Adrenal gland (tissue), 12 donors: ENCODE results near the gene HOXD4. TPM values are rescaled to one million over a fixed set of nuclear protein-coding genes. Genes with fewer than 3 reads are reported as not detected.

Source experiments
- DNase-seq, 7 donors: peaks; one replicate each; pipeline ENCODE4 v3.0.0-alpha.2; 2019 to 2020
- H3K27ac ChIP-seq, 5 donors: fragments of 200-600 bp; sonication (generic) in 4 of 5; 1 replicate in 3 of 5; 2 replicates in 2 of 5; pipeline versions ENCODE4 v1.5.1 to v1.8.0; 2016 to 2020; ENCODE audit warnings: mild to moderate bottlenecking in 1 of 5
- H3K27me3 ChIP-seq: fragments of 200-600 bp; 2 replicates; pipeline ENCODE4 v1.8.0; 2021
- H3K36me3 ChIP-seq, 2 donors: fragments of 200-600 bp; replicated peaks in 1 of 2; 1 replicate in 1 of 2; 2 replicates in 1 of 2; pipeline versions ENCODE4 v1.5.1 to v1.8.0; 2018 to 2022
- H3K4me1 ChIP-seq, 2 donors: fragments of 200-600 bp; replicated peaks in 1 of 2; 1 replicate in 1 of 2; 2 replicates in 1 of 2; pipeline versions ENCODE4 v1.5.1 to v1.8.0; 2018 to 2021
- H3K4me3 ChIP-seq, 4 donors: fragments of 200-600 bp; sonication (generic) in 3 of 4; one replicate each; pipeline ENCODE4 v1.5.1; 2016 to 2018
- H3K9me3 ChIP-seq, 3 donors: fragments of 200-600 bp; sonication (generic) in 1 of 3; replicated peaks in 1 of 3; 1 replicate in 2 of 3; 2 replicates in 1 of 3; pipeline versions ENCODE4 v1.5.1 to v1.8.0; 2016 to 2021
- POLR2A ChIP-seq, 2 donors: fragments of 450-650 bp; IDR thresholded peaks; one replicate each; pipeline ENCODE4 v1.6.1; 2017; ENCODE audit warnings: antibody characterized with exemption in 2 of 2, mild to moderate bottlenecking in 2 of 2, moderate library complexity in 1 of 2
- WGBS, 4 donors: extraction: QIAGEN DNeasy Blood & Tissue Kit in 2 of 4; methylation state at CpG; one replicate each; pipeline versions ENCODE4 v1.1.5 to v1.1.7; 2013 to 2017; 5-methylcytosine and 5-hydroxymethylcytosine counted together
- intact Hi-C, 2 donors: fragments of 100-400 bp; cut with DNase I; formaldehyde crosslinking; loops; one replicate each; pipeline versions ENCODE4 v1.14.1 to v1.15.0; 2022 to 2023
- polyA plus RNA-seq, 3 donors: library from polyadenylated mRNA; stranded (reverse); fragments of 200-250 nt in 2 of 3; fragments of 350-450 nt in 1 of 3; fragmentation: Illumina TruSeq in 1 of 3; extraction: RNeasy Lipid Tissue Mini Kit (QIAGEN cat#74804) in 1 of 3; gene quantifications; one replicate each; pipeline ENCODE4 v1.2.3, GENCODE V29; 2013 to 2014
- total RNA-seq, 9 donors: library from RNA; depleted of rRNA in 4 of 9; stranded (reverse); fragments of >200 nt in 4 of 9; fragments of 120-200 nt in 1 of 9; fragmentation: NEBNext Ultra II Directional in 1 of 9; extraction: Animal tissue kit (Norgen Biotek cat#: 25700) in 1 of 9; gene quantifications; one replicate each; pipeline versions ENCODE4 v1.1.0 to v1.2.4, GENCODE V29; 2013 to 2023
- TF ChIP-seq, protein P1 (sequence below), 6 experiments: fragments of 450-650 bp in 4 of 6; fragments of 200-600 bp in 2 of 6; sonication (generic) in 1 of 6; IDR thresholded peaks; 1 replicate in 5 of 6; 2 replicates in 1 of 6; pipeline versions ENCODE4 v1.5.1 to v1.8.0; 2016 to 2021; ENCODE audit warnings: antibody characterized with exemption in 6 of 6, mild to moderate bottlenecking in 2 of 6, moderate library complexity in 1 of 6
- donor health status: healthy with polysubstance abuse.
- donor health status: Bipolar disorder and iron deficiency.
- donor health status: DM: yes; HTN: yes; CAD: no.
- donor health status: DM: no; HTN: no; CAD: no.
- donor health status: DM: no; HTN: no; CAD: no.
- donor health status: DM: yes; HTN: yes; CAD: no.

Gene HOXD4
- total and polyA plus RNA-seq, 12 donors: 1.9 to 38.5 (median 9.3) TPM

DNA sequence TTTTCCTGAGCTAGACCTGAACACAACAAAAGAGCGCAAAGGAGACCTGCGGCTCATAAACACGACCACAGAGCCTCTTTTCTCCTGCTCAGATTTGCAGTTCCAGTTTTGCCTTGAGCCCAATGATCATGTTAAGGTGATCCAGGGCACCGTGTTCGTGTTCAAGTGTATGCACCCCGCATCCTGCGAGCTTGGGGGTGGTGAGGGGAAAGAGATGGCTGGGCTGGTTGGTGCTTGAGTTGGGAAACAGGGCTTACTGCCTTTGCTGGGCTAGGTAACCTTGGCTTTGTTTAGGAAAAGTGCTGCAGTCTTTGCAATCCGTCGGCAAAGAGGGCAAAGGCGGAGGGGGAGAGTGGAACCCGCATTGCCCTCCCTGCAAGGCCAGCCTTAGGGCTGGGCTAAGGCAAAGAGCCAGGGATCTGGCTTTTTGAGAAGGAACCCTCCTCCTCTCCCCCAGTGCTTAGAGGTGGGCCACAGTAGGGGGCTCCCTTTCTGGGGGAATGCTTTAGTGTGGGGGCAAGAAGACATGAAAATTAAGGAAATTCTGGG, 33.5 kb upstream of the HOXD4 start:
- Histone ChIP-seq H3K4me3 (no peak overlapping the region), H3K4me1 (peaks cover 0 to 10% of the 10 kb centered on the region in 2 donors), H3K36me3 (no peaks in the 10 kb centered on the region), H3K9me3 (no peaks in the 10 kb centered on the region), H3K27me3 (peaks cover 85% of the 10 kb centered on the region), H3K27ac (no peak overlapping the region)
- DNase-seq: no peak
- TF ChIP-seq, protein P1, sequence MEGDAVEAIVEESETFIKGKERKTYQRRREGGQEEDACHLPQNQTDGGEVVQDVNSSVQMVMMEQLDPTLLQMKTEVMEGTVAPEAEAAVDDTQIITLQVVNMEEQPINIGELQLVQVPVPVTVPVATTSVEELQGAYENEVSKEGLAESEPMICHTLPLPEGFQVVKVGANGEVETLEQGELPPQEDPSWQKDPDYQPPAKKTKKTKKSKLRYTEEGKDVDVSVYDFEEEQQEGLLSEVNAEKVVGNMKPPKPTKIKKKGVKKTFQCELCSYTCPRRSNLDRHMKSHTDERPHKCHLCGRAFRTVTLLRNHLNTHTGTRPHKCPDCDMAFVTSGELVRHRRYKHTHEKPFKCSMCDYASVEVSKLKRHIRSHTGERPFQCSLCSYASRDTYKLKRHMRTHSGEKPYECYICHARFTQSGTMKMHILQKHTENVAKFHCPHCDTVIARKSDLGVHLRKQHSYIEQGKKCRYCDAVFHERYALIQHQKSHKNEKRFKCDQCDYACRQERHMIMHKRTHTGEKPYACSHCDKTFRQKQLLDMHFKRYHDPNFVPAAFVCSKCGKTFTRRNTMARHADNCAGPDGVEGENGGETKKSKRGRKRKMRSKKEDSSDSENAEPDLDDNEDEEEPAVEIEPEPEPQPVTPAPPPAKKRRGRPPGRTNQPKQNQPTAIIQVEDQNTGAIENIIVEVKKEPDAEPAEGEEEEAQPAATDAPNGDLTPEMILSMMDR (IDR thresholded peaks at IDR 0.05): no peak
- TF ChIP-seq POLR2A (IDR thresholded peaks at IDR 0.05): no peak
- intact Hi-C loops: no loop called here
- 28 to 35% (median 28%) methylated on average over 10 to 11 of the region's 11 CpGs for WGBS, 4 donors

DNA sequence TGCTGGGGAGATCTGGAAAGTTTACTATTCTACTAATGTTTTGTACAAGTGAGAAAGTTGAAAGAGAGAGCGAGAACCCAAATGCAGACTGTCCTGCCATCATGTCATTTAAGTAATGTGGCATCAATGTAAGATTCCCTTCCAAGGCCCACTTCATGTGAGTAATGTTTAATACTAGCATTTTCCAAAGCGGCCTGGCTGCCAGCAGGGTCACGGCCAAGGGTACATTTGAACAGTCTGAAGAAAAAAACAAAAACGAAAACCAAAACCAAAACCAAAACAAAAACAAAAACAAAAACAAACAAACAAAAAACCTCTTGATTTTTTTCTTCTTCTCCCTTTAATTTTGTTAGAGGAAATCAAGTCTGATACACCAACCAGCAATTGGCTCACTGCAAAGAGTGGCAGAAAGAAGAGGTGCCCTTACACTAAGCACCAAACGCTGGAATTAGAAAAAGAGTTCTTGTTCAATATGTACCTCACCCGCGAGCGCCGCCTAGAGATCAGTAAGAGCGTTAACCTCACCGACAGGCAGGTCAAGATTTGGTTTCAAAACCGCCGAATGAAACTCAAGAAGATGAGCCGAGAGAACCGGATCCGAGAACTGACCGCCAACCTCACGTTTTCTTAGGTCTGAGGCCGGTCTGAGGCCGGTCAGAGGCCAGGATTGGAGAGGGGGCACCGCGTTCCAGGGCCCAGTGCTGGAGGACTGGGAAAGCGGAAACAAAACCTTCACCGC, 32.6 kb upstream of the HOXD4 start:
- TF ChIP-seq, protein P1 (IDR thresholded peaks at IDR 0.05): peak in 3 of 6 experiments; percentile 41 to 47 (median 43)
- TF ChIP-seq POLR2A (IDR thresholded peaks at IDR 0.05): no peak
- H3K4me3 ChIP-seq: no peak overlapping the region
- 19 to 26% (median 21%) methylated on average over 23 to 24 of the region's 24 CpGs for whole genome bisulfite sequencing, 4 donors
- no peaks in the 10 kb centered on the region for H3K36me3 ChIP-seq
- peak in 6 of 7 donors; percentile 46 to 74 (median 59) for DNase-seq
- intact Hi-C loops: no loop called here
- H3K9me3 ChIP-seq: no peaks in the 10 kb centered on the region
- H3K27ac ChIP-seq: no peak overlapping the region
- peaks cover 0 to 10% of the 10 kb centered on the region in 2 donors for H3K4me1 ChIP-seq
- H3K27me3 ChIP-seq: peaks cover 76% of the 10 kb centered on the region

DNA sequence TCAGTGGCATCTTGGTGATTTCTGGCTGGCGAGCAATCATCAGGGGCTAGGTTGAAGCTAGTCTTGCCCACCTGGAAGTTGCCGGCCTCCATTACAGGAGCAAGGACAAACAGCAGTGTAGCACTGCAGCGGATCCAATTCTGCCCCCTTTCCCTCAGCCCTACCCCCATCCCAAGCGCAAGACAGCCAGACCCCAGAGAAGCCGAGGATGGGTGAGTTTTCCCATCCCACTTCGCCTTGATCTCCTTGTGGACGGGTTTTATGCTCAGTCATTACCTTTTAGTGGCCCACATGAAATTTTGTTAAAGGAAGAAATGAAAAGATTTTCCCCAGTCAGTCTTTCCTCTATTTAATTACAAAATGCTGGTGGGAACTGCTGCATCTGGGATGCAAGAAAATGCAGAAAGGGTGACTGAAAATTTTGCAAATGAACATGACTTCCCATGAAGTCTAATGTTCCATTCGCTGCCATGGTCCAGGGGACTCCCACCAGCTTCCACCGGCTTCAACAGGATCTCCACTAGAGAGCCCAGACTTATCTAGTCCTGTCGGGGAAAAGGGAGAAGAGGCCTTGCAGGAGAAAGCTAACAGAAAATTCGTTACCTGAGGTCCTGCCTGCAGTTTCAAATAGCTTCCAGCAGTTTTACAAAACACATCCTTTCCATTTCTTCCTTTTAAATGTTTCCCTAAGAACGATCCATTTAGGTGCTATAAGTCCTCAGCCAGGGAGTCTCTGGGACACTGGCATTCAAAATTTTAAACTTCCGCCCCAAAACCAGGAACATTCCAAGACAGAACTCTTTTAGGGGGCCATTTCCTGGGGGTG, 30.8 kb upstream of the HOXD4 start:
- Histone ChIP-seq H3K4me3 (no peak overlapping the region), H3K36me3 (no peaks in the 10 kb centered on the region), H3K27me3 (peaks cover 58% of the 10 kb centered on the region), H3K4me1 (peaks cover 0 to 10% of the 10 kb centered on the region in 2 donors), H3K9me3 (no peaks in the 10 kb centered on the region), H3K27ac (no peak overlapping the region)
- peak in 1 of 7 donors; percentile 9 for DNase-seq
- TF ChIP-seq POLR2A (IDR thresholded peaks at IDR 0.05): no peak
- TF ChIP-seq, protein P1 (IDR thresholded peaks at IDR 0.05): no peak
- 52 to 66% (median 64%) methylated on average over 13 of the region's 13 CpGs for WGBS, 4 donors
- intact Hi-C loops: loop anchor here in 1 of 2 donors (5.0 to 10.0 kb wide), 2 partner anchors 517 to 694 kb away; no protein-coding TSS in a partner anchor
